NOMO-1 (cell line): ENCODE results near the gene ETV6.
"Not testable (repeated sequence)": the region's sequence is repeated elsewhere in the genome, so short reads cannot be mapped to it uniquely, and the experiment has no call there.

Experiments used
- DNase-seq, 2 experiments: peaks; one replicate each; lab custom pipeline; 2025; ENCODE audit not compliant: unreplicated experiment in 2 of 2; lab: John Stamatoyannopoulos, UW

ETV6 gene

DNA sequence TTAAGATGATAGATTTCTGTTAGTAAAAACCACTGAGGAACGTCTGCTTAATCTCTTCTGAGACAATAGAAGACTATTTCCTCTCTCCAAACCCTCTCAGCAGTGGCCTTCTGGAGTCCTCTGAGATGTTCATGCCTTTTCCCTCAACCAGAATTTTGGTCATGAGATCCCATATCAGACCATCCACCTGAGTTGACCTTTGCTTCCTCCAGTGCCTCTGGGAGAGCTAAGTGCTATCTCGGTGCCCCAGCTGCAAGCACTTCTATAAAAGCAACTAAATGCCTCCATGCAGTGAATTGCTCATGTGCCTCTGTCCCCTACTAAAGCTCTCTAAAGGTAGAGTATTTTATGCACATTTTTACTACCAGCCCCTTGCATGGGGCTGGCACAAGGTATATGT, 248.4 kb downstream of the ETV6 start:
- no peak for DNase-seq

DNA sequence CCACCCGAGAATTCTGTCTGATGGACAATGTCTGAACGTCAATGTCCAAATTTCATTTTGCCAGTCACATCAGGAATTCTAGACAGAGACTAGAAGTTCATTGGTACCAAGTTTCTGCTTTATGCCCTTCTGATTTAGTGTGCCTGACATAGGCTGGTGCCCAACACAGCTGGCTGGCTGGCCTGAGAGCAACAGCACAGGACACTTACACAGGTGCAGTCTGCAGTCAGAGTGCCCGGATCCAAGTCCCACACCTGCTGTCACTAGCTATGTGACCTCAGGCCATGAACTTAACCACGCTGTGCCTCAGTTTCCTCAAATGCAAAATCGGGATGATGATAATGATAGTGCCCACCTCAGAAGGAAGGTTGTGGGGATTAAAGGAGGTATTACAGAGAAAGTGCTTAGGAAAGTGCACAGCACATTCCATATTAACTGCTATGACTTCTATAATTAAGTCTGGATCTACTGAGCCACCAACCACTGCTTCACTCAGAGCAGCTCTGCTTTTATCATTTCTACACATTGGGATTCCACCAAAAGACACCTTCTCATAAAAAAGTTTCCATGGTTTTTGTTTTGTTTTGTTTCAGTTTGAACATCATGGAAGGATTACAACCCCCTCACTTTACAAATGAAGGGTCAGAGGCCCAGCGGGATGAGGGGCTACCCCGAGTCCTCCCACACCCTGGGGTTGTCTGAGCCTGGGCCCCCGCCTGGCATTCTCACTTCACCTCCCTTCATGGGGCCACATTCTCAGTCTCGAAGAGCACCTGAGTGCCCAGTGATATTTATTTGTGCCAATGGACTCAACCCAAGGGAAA, 252.4 kb downstream of the ETV6 start:
- no peak for DNase-seq

DNA sequence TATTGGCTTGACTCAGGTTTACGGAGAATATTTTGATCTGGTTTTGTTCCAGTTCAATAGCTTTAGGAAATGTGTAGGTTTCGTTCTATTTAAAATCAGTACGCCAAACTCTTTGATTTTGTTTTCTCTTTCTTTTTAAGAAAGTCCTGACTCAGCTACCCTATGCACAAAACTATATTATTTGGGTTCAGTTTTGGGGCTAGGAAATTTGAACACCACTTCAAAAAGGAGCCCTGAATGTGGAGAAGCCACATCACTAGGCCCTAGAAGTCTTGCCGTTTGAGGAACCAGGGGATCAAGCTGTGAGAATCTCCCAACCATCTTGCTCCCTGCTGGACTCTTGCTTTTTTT, 253.0 kb downstream of the ETV6 start:
- no peak for DNase-seq

DNA sequence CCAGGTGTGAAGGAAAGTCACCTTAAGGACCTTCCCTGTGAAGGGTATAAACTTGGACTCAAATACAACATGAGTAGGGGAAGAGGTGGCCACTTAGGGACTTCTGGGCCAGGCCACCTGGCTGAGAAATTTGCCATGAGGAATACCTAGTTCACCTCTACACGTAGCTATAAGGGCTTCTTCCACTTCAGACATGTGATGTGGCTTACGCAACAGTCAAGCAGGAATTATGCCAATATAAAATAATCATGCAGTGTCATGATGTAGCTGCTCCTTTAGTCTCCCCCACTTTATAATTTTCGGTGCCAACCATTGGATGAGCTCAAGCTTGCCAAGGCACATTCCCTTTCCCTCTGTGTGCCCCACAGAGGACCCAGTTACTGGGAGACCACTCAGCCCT, 254.7 kb downstream of the ETV6 start:
- DNase-seq, result no peak

DNA sequence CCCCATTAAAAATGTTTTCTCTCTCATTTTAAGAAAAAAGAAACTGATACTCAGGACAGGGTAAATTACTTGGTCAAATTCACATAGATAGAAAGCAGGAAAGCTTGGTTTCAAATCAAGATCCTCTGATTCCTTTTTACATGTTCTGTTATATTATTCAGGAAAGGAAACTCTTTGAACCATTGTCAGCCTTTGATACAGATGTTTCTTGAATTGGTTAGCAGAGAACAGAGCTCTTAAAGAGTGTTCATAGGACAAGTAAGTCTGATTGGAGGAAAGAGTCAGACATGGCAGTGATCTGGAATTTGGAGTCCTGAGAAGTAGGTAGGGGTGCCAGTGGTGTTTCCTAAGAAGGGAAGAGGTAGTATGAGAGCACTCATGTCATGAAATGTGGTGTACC, 256.1 kb downstream of the ETV6 start:
- no peak for DNase-seq

DNA sequence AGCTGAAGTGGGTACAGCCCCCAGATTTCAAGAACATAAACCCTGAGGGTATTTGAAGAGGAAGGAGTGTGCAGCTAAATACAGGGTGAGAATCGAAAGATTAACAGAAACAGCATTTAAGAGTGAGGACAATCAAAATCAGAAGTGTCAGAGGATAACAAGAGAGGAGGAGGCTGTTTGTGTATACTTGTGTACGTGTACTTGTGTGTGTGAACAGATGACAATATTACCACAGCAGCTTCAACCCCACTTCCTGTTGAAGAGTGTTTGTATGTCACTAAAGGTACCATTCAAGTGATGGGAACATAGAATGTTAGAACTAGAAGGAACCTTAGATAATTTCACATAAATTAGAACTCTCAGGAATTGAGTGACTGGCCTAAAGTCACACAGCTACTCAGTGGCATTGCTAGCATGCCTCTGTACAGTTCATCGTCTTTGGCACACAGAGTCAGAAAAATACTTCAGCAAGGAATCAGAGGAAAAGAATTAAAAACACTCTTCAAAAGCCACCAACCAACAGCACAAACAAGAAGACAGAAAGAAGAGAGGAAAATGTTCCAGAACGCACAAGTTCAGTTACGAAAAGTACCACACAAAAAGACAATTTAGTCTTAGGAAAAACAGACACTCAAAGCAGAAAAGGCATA, 256.9 kb downstream of the ETV6 start:
- no peak for DNase-seq

DNA sequence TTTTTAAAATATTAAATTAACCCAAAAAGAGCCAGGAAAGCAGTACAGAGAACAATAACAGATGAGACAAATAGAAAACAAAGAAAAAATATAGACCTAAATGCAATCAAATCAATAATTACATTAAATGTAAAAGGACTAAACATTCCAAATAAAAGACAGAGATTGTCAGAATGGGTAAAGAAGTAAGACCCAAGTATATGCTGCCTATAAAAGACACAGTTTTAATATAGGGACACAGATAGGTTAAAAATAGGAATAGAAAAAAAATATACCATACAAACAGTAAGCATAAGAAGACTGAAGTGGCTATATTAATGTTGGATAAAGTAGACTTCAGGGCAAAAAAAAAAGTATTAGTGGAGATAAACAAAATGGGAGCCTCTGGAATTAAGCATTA, 258.2 kb downstream of the ETV6 start:
- no peak for DNase-seq

DNA sequence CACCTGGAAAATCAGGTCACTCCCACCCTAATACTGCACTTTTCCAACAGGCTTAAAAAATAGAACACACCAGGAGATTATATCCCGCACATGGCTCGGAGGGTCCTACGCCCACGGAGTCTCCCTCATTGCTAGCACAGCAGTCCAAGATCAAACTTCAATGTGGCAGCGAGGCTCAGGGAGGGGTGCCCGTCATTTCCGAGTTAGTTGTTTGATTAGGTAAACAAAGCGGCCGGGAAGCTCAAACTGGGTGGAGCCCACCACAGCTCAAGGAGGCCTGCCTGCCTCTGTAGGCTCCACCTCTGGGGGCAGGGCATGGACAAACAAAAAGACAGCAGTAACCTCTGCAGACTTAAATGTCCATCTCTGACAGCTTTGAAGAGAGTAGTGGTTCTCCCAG, 259.9 kb downstream of the ETV6 start:
- not testable (repeated sequence) for DNase-seq

DNA sequence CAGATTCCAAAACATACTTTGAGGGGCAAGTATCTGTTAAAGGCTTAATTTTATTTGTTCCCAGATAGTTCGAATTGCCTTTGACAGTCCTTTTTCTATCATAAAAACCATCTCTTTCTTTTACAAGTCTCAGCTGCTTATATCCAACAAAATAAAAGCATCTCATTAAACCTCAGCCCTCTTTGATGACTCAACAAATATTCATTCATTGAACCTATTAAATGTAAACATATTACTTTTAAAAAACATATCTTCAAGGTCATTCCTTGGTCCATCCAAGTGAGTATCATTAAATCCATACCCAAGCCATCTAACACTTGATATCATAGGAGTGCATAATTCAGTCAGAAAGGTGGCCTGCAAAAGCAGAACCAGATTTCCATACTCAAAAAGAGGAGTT, 266.6 kb downstream of the ETV6 start:
- no peak for DNase-seq

DNA sequence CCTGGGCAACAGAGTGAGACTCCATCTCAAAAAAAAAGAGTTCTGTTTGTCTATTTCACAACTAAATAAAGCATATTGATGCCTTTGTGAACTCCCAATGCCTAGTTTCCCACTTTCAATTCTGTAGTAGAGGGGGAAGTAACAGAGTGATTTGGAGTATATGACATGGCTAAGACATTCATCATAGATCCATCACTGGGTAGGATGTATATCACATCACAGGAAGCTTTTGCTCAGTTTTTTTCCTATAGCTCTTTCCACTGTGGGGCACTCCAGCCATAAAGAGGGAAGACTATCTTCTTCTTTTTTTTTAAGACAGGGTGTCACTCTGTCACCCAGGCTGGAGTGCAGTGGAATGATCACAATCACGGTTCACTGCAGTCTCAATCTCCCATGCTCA, 267.3 kb downstream of the ETV6 start:
- no peak for DNase-seq

DNA sequence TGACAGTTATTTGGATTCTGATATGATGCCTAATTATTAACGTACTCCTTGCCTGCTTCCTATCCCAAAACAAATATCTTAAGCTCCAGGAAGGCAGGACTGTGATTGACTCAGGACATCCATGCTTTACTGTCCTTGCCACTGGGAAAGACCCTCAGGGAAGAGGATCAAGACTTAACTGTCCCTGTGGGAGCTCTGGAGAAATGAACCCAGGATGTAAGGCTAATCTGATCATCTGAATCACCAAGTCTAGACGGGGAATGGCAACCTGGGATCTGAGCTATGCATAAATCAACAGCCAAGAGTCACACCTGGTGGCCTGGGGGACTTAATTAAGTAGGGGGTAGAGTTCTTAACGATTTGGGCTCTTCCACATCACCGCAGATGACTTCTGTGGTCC, 268.0 kb downstream of the ETV6 start:
- no peak for DNase-seq

DNA sequence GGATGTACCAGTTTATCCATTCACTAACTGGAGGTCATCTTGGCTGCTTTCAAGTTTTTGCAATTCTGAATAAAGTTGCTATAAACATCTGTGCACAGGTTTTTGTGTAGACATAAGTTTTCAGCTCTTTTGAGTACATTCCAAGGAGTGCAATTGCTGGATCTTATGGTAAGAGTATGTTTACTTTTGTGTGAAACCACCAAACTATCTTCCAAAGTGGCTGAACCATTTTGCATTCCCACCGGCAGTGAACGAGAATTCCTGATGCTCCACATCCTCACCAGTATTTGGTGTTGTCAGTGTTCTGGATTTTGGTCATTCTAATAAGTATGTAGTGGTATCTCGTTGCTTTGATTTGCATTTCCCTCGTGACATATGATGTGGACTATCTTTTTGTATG, 270.8 kb downstream of the ETV6 start:
- DNase-seq, result no peak

DNA sequence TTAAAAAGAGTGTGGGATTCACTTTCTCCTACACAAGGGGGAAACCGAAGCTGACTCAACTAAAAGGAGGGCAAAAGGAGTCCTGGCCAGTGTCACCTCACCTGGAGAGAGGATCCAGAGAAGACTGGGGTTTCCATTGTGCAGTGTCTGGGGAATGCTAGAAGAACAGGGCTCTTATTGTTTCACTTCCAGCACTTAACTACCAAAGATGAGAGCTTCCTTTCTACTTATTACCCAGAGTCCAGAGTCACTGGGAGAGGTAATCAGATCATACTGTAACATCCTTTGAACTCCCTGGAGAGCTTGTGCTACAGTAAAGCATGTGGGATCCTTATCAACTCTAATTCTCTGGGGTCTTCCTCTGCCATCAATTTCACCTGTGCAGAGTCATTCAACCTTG, 272.9 kb downstream of the ETV6 start:
- DNase-seq, result no peak

DNA sequence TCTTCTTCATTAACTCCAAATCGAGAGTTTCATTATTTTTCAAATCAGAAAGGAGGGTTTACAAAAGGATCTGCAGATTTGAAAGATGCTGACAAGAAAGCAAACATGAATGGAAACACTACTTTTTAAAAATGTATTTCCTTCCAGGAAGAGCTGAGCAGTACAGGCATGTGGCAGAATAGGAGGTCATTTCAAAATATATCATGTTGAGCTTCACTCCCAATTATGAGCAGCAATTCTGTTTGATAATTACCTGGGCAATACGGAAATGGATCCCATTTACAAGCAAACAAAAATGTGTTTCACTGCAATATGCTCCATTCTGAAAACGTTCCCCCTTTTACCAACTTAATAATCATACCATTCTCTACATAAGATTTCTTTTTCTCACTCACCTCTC, 273.6 kb downstream of the ETV6 start:
- no peak for DNase-seq

DNA sequence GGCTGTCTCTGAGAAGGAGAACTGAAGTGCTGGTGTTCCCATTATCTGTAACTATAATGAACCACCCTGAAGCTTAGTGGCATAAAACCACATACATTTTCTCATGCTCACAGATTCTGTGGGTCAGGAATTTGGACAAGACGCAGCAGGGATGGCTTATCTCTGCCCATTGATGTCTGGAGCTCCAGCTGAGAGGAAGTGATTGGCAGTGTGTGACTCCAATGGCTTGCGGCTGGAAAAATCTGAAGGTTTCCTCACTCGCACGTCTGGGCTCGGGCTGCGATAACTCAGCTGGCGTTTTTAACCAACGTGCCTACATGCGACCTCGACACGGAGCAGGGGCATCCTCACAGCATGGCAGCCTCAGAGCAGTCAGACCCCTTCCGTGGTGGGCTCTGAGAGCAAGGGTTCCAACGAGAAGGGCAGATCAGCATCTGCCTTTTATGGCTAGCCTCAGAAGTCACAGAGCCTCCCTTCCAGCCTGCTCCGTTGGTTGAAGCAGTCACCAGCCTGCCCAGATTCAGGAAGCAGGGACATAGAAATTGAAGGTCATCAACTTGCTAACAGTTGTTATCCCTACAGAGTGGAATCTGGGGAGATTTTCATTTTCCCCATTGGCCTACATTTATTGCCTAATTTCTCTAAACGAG, 277.9 kb downstream of the ETV6 start:
- no peak for DNase-seq

DNA sequence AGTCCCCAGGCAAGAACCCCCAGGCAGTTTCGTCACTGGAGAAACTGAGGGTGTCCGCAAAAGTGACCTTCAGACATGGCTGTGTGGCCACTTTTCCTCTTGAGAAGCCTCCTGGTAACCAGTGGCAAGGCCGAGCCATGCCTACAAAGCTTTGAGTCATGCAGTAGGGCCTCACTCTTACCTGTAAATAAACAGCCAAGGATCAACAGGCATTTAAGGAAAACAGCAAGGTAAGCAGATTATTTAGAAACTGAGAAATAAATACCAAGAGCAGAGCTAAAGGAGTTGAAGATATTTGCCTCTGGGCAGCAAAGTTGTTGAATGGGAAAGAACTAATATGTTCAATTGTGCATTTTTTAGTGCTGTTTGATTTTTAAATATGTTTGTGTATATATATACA, 280.2 kb downstream of the ETV6 start:
- DNase-seq, result no peak

DNA sequence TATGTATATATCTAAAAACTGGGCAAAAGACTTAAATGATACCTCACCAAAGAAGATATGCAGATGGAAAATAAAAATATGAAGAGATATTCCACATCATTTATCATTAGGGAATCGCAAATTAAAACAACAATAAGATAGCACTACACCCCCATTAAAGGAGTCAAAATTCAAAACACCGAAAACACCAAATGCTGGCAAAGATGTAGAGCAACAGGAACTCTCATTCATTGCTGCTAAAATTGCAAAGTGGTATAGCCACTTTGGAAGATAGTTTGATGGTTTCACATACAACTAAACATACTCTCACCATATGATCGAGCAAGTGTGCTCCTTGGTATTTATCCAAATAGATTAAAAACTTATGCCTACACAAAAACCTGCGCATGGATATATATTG, 289.7 kb downstream of the ETV6 start:
- DNase-seq, result no peak

DNA sequence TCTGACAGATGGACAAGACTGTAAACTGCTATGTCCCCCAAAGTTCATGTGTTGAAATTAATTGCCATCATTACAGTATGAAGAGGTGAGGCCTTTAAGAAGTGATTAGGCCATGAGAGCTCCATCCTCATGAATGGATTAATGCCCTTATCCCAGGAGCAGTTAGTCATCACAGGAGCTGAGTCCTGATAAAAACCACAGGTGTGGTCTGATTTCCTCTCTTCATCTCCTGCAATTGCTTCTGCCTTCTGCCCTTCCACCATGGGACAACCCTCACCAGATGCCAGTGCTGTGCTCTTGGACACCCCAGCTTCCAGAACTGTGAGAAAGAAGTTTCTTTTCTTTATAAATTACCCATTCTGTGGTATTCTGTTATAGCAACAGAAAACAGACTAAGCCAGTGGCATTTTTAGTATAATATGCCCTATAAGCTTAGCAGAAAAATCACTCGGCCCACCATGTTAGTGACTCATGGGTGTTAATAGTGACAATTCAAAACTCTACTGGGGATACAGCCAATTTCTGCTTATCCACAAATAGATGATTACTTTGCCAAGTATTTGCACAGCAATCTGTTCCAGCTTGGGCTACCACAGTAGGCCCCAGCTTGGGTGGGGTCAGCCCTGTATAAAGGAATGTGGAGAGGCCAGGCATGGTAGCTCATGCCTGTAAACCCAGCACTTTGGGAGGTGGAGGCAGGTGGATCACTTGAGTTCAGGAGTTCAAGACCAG, 292.3 kb downstream of the ETV6 start:
- DNase-seq, result no peak

DNA sequence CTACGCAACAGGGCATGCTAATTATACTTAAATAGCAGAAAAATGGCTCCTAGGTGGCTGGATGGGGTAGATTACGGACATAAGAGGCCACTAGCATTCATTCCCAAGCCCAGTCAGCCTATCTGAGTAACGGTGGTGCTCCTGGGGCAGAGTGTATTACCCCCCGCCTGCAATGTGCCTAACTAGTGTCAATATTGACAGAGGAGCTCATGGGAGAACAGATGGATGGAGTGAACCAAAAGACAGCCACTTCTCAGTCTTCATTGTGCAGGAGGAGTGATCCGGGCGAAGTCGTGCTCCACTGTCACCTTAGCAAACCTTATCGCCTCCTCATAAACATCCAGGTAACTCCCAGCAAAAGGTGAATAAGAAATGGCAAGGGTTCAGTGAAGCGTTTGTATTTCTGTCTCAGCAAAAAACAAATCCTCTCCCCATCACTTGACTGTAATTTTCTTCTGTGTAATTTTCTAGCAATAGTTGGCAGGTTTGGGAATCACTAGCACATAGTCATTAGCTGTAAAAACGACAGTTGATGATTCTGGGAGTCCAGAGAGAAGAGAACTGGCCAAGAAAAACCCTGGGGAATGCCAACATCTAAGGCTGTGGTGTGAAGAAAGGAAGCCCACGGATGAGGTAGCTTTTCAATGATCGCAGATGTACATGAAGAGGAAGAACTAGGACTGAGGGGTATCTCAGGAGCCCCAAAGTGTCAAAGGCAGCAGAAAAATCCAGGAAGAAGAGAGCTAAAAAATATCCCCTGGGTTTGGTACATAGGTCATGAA, 294.6 kb downstream of the ETV6 start:
- DNase-seq, result no peak
